ENCODE data around the gene CD99. TPM values are rescaled to one million over a fixed set of nuclear protein-coding genes. Genes with fewer than 3 reads are reported as not detected.

CD99 gene
- total and polyA plus RNA-seq, 2 experiments from 2014 or later: 467 to 474 TPM

DNA sequence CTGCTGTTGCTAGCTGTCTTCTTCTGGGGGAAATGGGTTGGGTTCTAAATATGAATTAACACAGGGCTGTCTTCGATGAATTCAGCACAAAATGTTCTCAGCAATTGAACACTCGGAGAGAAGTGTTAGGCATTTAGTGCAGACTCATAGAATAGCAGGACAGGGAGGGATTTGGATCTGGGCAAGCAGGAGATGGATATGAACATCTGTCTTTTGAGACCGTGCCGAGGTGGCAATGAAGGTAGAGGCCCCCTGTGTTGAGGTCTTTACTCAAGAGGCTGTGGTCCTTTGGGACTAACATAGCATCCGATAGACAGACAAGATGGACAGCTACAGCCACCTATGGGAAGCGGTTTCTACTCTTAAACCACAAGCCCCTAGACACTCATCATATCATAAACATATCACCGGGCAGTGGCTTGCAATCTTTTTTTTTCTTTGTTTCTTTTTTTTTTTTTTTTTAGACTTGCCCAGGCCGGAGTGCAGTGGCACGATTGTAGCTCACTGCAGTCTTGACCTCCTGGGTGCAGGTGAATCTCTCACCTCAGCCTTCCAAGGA lies 6.7 kb downstream of the CD99 start:
- H3K4me3 ChIP-seq: no peak overlapping the region
- peaks cover 56% of the 10 kb centered on the region for H3K4me1 ChIP-seq (ENCODE audit: low read depth)
- H3K9me3 ChIP-seq (ENCODE audit: low read depth): no peaks in the 10 kb centered on the region
- TF ChIP-seq, protein P1, sequence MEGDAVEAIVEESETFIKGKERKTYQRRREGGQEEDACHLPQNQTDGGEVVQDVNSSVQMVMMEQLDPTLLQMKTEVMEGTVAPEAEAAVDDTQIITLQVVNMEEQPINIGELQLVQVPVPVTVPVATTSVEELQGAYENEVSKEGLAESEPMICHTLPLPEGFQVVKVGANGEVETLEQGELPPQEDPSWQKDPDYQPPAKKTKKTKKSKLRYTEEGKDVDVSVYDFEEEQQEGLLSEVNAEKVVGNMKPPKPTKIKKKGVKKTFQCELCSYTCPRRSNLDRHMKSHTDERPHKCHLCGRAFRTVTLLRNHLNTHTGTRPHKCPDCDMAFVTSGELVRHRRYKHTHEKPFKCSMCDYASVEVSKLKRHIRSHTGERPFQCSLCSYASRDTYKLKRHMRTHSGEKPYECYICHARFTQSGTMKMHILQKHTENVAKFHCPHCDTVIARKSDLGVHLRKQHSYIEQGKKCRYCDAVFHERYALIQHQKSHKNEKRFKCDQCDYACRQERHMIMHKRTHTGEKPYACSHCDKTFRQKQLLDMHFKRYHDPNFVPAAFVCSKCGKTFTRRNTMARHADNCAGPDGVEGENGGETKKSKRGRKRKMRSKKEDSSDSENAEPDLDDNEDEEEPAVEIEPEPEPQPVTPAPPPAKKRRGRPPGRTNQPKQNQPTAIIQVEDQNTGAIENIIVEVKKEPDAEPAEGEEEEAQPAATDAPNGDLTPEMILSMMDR (IDR thresholded peaks at IDR 0.05; ENCODE audit: low read depth, low read length): no peak
- H3K36me3 ChIP-seq: no peaks in the 10 kb centered on the region
- no peaks in the 10 kb centered on the region for H3K27me3 ChIP-seq
- peak overlapping the region; percentile 5 for H3K27ac ChIP-seq
- DNase-seq (ENCODE audit: low read depth in 1 of 2, low spot score in 1 of 2): no peak

DNA sequence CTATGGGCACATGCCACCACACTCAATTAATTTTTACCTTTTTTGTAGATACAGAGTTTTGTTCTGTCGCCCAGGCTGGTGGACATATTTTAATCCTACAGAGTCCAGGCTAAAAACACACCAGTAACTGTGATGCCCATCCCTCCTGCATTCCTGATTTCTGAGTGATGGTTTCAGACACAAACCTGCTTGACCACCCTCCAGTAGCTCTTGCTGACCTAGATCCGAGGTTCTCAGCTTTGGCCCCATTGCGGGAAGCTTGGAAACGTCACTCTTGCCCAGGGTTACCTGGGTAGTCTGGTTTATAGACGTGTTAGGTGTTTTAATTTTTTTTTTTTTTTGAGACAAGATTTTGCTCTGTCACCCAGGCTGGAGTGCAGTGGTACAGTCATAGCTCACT lies 7.5 kb downstream of the CD99 start:
- no peaks in the 10 kb centered on the region for H3K36me3 ChIP-seq
- peaks cover 55% of the 10 kb centered on the region for H3K4me1 ChIP-seq (ENCODE audit: low read depth)
- TF ChIP-seq, protein P1 (IDR thresholded peaks at IDR 0.05; ENCODE audit: low read depth, low read length): no peak
- no peaks in the 10 kb centered on the region for H3K27me3 ChIP-seq
- H3K27ac ChIP-seq: no peak overlapping the region
- no peak overlapping the region for H3K4me3 ChIP-seq
- no peaks in the 10 kb centered on the region for H3K9me3 ChIP-seq (ENCODE audit: low read depth)
- no peak for DNase-seq (ENCODE audit: low read depth in 1 of 2, low spot score in 1 of 2)

DNA sequence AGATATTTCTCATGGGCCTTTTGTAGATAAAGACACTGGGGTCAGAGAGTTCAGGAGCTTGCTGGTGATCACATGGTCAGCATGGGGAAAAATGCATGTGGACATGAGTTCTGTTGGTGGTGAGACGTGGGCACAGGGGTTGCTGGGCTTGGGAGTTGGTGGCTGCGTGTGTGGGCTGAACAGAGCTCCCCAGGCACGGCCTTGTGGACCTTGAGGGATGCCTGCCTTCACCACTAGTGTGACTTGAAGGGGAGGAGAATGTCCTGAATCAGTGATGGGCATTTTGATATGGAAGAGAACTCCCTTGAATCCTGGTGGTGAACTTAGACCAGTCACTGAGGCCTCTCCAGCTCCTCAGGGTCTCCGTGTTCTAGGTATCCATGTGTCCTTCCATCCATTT lies 8.9 kb downstream of the CD99 start:
- no peak for DNase-seq (ENCODE audit: low read depth in 1 of 2, low spot score in 1 of 2)
- peaks cover 50% of the 10 kb centered on the region for H3K4me1 ChIP-seq (ENCODE audit: low read depth)
- H3K27ac ChIP-seq: peak overlapping the region; percentile 49
- H3K4me3 ChIP-seq: no peak overlapping the region
- no peaks in the 10 kb centered on the region for H3K27me3 ChIP-seq
- no peaks in the 10 kb centered on the region for H3K9me3 ChIP-seq (ENCODE audit: low read depth)
- TF ChIP-seq, protein P1 (IDR thresholded peaks at IDR 0.05; ENCODE audit: low read depth, low read length): no peak
- H3K36me3 ChIP-seq: no peaks in the 10 kb centered on the region

DNA sequence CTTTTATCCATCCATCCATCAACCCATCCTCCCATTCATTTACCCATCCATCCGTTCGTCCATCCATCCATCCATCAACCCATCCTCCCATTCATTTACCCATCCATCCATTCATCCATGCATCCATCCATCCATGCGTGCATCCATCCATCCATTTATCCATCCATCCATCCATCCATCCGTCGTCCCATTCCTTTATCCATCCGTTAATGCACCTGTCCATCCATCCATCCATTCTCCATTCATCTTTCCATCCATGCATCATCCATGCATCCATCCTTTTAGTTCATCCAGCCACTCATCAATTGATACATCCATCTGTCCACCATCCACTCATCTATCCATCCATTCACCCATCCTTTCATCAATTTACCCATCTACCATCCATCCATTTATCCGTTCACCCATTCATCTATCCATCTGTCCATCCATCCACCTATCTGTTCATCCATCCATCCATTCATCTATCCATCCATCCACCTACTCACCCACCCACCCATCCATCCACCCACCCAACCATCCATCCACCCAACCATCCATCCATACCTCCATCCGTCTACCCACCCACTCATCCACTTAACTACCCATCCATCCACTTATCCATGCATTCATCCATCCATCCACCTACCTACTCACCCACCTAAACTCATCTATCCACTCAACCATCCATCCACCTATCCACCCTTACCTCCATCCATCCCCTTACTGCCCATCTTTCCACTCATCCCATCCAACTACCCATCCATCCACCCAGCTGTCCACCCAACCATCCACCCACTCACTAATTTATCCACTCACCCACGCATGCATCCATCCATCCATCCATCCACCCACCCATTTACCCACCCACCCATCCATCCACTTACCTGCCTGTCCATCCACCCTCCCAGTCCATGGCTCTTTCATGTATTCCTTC lies 9.6 kb downstream of the CD99 start:
- Histone ChIP-seq H3K9me3 (ENCODE audit: low read depth) (no peaks in the 10 kb centered on the region), H3K36me3 (no peaks in the 10 kb centered on the region), H3K27ac (peak overlapping the region; percentile 96), H3K4me1 (ENCODE audit: low read depth) (peaks cover 54% of the 10 kb centered on the region), H3K4me3 (no peak overlapping the region), H3K27me3 (no peaks in the 10 kb centered on the region)
- TF ChIP-seq, protein P1 (IDR thresholded peaks at IDR 0.05; ENCODE audit: low read depth, low read length): no peak
- no peak for DNase-seq (ENCODE audit: low read depth in 1 of 2, low spot score in 1 of 2)

DNA sequence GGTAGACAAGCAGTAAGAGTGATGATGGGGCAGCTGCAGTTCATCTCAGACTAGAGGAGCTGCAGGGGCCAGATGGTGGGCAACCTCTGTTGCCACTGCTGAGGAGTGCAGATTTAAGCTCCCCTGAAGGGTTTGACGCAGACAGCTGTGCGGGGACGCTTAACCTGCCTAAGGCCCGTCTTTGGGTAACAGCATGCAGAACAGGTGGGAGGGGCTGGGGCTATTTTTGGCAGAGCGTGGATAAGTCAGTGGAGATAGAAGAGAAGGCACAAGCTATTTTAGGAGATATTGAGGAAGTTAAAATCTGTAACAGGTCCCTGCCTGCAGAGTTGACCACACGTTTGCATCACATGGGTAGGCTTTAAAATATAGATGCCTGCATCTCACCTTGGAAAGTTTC lies 10.5 kb downstream of the CD99 start:
- peak in 1 of 2 donors; percentile 81 for DNase-seq (ENCODE audit: low read depth in 1 of 2, low spot score in 1 of 2)
- H3K4me3 ChIP-seq: peak overlapping the region; percentile 6
- H3K27ac ChIP-seq: peak overlapping the region; percentile 96
- peaks cover 54% of the 10 kb centered on the region for H3K4me1 ChIP-seq (ENCODE audit: low read depth)
- no peaks in the 10 kb centered on the region for H3K27me3 ChIP-seq
- no peaks in the 10 kb centered on the region for H3K9me3 ChIP-seq (ENCODE audit: low read depth)
- no peaks in the 10 kb centered on the region for H3K36me3 ChIP-seq
- TF ChIP-seq, protein P1 (IDR thresholded peaks at IDR 0.05; ENCODE audit: low read depth, low read length): no peak

Measured in cardiac muscle cell (in vitro differentiated cells and primary cell).